ENCODE data around the gene FCN1.

DNA sequence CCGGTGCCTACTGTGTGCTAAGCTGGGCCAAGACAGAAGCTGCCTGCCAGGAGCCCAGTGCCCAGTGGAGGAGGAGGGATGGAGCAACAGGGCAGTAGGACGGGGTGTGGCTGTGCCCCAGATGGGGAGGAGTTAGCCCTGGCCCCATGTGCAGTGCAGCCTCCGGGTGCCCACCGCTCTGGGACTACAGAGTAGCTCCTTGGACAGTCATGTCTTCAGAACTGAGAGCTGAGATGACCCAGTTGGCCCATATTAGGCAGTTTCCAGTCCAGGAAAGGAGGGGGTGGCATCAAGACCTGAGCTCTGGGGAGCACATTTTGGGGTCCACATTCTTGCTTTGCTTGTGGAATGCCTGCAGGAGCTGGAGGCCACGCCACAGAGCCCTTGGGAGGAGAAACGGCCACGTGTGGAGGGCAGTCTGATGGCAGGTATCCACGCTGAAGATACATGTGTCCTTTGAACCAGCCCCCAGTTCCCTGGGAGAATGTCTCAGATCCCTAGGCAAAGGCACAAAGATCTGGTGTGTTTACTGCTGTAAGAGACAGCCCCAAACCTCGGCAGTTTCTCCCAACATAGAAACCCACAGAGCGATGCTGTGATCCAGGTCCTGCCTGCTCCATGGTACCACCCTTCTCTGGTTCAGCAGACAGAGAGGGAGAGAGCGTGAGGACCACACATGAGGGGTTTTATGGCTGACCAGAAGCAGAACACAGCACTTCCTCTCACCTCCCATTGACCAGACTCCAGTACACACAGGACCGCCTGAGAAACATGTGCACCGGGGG is 46.8 kb upstream of the FCN1 start:
- TF ChIP-seq POLR2A (IDR thresholded peaks at IDR 0.05), result no peak
- TF ChIP-seq, protein P1, sequence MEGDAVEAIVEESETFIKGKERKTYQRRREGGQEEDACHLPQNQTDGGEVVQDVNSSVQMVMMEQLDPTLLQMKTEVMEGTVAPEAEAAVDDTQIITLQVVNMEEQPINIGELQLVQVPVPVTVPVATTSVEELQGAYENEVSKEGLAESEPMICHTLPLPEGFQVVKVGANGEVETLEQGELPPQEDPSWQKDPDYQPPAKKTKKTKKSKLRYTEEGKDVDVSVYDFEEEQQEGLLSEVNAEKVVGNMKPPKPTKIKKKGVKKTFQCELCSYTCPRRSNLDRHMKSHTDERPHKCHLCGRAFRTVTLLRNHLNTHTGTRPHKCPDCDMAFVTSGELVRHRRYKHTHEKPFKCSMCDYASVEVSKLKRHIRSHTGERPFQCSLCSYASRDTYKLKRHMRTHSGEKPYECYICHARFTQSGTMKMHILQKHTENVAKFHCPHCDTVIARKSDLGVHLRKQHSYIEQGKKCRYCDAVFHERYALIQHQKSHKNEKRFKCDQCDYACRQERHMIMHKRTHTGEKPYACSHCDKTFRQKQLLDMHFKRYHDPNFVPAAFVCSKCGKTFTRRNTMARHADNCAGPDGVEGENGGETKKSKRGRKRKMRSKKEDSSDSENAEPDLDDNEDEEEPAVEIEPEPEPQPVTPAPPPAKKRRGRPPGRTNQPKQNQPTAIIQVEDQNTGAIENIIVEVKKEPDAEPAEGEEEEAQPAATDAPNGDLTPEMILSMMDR (IDR thresholded peaks at IDR 0.05 in 4 of 5, conservative IDR thresholded peaks at IDR 0.05 in 1 of 5), result no peak
